GM19023 (cell line): ENCODE measurements around the gene SEPTIN2.
"Not testable (repeated sequence)": the region's sequence is repeated elsewhere in the genome, so short reads cannot be mapped to it uniquely, and the experiment has no call there.

Source experiments
- ATAC-seq: cut with Tn5 transposase; IDR thresholded peaks from one replicate; pipeline ENCODE4 v1.9.1; 2021; ENCODE audit warnings: mild to moderate bottlenecking, moderate library complexity; ENCODE audit not compliant: unreplicated experiment

SEPTIN2 gene

DNA sequence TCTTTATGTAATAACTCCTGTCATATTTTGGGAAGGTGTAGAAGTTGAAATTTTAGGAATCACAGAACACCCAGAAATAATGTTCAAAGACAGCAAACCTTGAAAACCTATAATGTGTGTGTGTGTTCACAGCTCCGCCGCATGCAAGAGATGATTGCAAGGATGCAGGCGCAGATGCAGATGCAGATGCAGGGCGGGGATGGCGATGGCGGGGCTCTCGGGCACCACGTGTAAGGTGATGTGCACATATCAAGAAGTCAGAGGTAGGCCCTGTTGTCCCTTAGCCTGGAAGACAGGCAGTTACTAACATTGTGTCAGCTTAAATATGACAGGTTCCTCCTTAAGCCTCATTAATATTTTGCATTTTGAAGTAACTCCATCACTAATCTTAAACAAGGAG lies 34.2 kb downstream of the SEPTIN2 start:
- no peak for ATAC-seq

DNA sequence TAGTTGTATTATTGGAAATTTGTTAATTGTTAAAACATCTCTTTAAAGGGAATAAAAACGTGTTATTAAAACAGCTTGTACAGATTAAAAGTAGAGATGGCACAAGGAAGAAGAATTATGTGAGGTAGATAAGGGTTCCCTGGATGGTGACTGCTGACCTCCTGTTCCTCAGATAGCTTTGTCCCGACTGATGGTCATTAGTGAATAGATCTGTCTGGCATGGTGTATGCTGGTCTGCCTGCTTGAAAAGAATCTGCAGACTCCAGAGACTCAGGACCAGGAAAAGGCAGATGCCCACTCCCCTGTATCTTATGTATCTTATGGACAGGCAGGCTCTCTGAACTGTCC lies 34.8 kb downstream of the SEPTIN2 start:
- ATAC-seq: no peak

DNA sequence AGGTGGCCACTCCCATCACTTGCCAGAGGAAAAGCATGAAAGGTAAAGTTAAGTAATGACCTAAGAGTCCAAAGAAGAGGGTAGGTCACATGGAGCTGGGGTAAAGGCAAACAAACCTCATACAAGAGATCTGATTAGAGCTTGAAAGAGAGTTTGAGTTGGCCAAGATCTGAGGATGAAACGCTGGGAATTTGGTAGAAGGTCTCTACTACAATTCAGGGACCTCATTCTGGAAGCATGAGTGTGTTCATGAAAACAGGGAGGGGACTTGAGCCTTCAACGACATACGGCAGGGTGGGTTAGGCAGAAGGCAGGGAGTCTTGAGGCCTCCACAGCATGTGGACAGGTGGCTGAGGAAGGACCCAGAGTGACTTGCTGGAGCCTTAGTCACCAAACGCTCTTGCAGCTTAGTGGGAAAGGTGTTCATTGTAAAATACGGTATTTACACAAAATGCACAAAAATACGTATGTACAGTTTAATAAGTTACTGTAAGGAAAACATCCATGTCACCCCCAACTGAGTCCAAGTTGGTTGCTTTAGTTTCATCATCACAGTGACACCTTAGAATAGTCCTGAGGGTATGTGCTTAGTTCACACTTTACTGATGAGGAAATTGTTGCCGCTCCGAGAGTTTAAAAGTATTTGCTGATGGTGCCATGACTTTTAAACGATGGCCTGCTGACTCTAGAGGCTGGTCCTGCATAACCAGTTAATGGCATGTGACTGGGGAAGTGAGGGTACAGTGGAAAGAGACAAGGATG lies 35.3 kb downstream of the SEPTIN2 start:
- ATAC-seq: no peak

DNA sequence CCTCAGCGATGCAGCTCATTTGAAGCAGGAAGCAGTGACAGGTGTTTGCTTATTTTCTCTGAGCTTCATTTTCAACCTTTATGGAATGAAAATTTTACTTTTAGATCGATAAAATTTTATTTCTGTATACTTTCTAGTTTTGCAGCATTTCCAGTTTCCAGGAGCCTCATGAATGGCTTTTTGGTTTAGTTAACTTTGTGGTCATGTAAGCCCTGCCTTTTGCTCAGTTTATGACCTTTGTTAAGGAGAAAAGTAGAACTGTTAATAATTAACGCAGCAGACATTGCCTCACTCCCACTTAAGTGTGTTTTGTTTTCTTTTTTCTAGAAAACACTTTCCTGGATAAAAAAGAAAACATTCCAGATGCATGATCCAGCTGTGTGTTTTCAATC lies 35.9 kb downstream of the SEPTIN2 start:
- ATAC-seq: no peak

DNA sequence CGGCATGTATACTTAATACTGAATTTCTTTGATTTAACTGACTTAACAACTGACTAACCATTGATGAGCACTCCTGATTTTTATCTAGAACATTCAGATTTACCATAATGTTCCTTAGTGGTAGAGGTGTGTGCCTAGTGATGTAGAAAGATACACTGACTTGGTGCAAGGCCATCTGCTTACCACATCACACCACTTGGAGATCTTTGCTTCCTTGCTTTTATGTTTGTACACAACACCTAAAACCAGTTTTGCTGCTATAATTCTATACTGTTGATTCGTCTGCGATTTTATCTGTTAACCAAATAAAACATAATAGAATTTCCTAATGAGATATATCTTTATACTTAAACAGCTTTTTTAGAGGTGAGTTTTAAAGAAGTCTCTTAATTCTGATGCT lies 36.5 kb downstream of the SEPTIN2 start:
- ATAC-seq: no peak

DNA sequence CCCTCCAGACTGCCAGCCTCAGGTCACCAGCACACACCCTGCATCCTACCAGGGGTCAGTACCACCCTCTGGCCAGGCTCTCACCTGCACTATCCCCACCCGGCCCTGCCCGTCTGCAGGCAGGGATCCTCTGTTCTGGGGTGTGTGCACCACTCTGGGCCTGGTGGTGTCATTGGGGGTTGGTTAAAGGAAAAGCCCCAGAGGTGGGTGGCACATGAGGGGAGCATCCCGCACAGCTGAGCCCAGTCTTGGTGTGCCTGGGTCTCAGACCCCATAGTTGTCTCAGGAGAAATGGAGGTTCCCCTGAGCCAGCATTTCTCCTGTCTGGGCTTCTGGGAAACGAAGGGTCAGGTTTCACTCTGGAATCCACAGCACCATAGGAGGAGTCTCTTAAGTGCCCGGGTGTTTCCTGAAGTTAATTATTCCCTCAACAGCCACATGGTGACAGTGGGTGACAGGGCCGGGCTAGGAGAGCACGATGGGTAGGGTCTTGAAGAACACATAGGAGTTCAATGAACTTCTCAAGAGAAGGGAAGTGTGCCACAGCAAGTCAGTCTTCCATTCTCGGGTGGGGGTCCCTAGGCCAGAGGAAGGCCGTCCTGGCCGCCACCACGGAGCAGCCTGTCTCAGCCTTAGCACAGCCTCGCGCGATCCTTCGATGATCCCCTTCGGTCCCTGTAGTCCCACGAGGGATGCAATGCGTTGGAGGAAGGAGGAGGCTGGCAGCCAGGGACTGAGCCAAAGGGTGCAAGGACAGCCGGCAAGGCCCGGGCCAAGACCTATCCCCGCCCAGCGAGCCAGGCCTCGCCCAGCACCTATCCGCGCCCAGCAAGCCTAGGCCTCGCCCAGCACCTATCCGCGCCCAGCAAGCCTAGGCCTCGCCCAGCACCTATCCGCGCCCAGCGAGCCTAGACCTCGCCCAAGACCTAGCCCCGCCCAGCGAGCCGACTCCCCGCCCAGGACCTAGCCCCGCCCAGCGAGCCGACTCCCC lies 39.2 kb downstream of the SEPTIN2 start:
- no peak for ATAC-seq

DNA sequence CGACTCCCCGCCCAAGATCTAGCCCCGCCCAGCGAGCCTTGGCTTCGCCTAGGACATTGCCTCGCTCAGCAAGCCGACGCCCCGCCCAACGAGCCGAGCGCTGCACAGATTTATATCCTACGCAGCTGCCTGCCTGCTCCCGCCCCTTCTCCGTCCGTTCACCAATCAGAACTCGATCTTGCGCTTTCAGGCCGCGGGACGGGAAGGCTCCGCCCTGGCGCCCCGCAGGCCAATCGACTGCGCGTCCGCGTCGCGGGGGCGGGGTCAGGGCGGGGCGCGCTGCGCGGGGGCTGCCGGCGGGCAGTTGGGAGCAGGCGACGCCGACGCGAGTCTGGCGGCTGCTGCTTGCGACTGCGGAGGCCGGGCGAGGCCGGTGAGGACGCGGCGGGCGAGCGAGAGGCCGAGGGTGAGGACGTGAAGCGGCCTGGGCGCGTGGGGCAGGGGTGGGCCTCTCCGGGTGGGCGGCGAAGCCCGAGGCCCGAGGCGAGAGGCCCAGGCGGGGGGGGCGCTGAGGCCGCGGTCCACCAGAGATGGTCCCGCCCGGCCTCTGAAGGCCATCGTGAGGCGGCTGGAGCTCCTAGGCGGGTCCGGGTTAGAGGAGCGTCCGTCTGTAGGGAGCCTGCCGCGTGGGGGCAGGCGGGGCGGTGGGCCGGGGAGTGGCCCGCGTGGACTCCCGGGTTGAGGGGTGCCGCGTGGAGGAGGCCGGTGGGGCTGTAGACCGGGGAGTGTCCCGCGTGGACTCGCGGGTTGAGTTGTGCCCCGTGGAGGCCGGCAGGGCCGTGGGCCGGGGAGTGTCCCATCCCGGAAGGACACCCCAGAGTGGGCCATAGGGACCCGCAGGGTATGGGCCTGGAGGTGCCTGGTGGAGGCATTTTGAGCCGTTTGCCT lies 40.5 kb downstream of the SEPTIN2 start, which contains the start of gene FARP2:
FARP2 (plus strand) TSS at position 303 of the 888 bp plus-strand sequence. CDS start 16,823 bp downstream, outside the sequence.
- peak; percentile 83 for ATAC-seq

DNA sequence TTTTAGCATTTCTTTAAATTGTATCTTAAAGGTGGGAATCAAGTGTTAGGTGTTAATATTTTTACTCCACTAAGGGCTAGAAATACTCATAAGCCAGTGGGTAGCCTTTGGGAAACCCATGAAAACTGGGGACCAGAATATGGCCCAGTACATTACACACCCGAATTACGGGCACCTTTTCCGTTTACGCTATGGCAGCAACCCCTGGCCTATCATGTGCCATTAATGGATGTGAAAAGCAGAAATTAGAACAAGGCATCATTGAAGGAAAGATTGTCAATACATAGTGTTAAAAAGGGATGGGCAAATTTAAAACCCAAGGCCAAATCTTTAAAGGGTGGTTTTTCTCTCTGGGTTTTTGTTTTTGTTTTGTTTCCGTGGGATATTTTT lies 41.1 kb downstream of the SEPTIN2 start:
- no peak for ATAC-seq

DNA sequence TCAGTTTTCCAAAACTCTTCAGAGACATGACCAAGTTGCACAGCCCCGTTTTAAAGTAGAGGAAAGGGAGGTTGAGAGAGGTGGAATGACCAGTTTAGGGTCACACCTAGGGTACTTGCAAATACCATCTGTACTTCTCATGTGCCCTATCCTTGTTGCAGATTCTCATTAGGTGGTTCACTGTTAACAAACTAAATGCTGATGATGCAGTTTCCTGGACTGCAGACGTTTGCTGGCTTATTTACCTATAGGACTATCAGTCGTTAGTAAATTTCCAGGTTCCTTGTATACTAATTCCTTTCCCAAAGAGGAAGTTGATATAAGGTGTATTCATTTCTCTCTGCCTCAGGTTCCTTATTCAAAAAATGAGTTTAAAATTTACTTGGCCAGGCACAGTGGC lies 41.8 kb downstream of the SEPTIN2 start:
- ATAC-seq: no peak

DNA sequence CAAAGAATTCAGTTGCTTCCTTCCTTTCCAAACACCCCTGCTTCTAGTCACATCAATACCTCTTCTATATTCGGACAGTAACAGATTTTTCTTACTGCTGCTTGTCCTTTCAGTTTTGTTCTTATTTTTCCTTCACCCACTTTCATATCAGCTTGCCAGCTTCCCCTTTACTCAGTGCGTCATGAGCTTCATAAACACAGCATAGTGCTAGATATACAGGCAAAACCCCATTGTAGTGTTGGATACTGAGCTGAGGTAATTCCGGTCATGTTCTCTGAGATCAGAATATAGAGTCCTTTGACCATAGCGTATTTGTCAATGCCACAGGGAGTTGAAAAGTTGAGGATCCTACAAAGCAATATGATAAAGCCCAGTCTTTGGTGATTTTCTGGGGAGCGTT lies 42.7 kb downstream of the SEPTIN2 start:
- no peak for ATAC-seq

DNA sequence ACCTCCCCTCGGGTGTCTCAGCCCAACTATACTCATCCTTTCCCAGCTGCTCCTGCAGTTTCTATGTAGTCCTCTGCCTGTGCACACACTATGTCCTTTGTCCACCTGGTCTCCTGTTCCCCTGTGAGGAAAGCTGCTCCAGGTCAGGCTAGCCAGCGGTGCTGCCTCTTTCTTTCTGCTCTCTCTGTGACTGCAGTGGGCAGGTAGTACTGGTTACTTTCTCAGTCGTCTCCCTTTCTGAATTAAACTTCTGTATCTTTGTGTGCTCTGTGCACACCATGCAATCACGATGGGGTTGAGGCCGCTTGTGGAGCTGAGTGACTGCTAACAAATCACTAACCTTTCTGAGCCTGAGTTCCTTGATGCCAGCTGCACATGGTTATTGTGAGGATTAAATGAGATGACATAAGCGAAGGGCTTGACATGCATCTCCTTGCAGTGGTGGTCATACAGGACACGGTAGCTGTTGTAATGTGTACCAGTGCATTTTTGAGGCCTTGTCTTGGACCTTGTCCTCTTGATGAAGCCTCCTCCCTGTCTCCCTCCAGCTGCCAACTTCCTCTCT lies 43.8 kb downstream of the SEPTIN2 start:
- ATAC-seq: no peak

DNA sequence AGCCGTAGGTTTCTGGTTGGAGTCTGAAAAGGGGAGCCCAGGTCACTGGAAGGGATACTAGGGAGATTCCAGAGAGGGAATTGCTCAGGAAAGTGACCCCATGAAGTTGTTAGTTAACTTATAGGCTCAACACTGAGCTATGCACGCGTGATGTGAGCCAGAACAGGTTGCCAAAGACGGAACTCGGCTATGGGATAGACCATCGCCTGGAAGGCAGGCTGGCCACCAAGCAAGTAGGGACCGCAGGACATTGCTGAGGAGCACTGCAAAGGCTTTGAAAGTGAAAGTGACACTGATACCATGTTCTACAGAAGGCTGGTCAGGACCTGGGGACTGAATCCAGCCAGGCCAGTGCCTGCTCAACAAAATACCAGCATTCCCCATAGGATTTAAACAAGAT lies 47.7 kb downstream of the SEPTIN2 start:
- ATAC-seq: no peak

DNA sequence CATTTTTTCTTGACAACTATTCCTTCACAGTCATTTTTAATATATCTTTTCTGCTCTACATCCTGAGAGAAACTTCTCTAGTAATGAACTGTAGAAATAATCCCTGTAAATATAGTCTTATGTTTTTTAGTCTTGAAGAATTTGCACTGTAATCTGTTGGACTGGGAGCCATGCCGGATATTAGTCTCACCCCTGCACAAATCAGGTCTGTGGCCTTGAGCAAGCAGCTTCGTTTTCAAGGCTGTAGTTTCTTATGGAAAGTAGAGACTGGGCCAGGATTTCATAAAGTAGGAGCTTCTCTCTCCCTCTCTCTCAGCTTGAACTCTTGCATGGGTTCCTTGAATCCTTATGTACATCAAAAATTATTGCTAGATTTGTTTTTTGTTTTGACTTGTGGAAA lies 49.1 kb downstream of the SEPTIN2 start:
- ATAC-seq: no peak

DNA sequence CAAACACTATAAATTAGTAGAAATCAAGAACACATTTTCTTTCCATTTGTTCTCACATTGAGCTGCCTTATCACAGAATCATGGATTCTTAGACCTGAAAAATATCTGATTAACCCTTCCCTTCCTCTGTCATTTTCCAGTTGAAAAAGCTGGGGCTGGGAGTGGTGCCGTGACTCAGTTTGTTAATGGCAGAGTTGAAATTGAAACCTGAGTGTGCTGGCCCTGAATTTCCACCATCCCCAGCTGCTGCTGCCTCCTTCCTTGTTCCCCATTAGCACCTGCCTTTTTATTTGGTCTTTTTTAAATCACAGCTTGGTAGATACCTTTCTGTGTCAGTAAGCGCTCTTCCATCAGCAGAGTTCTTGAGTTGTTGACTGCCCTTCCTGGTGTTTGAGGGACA lies 51.0 kb downstream of the SEPTIN2 start:
- no peak for ATAC-seq

DNA sequence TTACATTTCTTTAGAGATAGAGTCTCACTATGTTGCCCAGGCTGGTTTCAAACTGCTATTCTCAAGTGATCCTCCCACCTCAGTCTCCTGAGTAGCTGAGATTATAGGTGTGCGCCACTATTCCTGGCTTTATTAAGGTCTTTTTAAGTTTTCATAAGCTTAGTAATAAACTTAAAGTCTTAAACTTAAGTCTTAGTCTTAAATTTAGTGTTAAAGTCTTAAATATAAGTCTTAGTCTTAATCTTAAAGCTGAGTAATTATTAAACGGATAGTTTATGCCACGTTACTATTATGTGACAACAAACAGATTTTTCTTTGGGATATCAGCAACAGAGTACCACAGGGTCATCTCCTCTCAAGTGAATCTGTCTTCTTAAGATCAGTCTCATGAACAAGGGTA lies 52.9 kb downstream of the SEPTIN2 start:
- ATAC-seq: no peak

DNA sequence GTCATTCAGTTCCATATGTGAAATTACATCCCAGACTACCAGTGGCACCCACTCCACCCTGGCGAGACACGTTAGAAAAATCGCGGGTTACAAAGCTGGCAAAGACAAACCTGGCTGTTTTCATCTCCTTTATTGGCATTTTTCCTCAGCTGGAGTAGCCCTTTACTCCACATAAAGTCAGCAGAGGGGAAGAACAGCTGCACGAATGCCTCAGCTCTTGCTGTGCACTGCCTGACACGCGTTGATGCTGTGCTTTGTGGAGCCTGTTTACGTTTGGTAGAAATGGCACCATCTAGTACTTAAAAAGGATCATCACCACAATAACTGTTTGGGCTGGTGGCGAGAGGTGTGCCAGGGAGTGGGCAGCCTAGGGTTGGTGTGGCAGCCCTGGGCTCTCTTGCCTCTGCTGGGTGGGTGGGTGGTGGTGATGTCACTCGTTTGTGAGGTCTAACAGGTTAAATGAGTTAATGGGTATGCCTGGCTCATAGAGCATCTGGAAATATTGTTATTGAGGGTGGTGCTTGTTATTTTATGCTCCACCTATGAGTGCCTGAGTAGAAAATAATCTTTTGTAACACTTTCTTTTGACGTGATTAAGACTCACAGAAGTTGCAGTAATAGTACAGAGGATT lies 56.8 kb downstream of the SEPTIN2 start:
- ATAC-seq: no peak

DNA sequence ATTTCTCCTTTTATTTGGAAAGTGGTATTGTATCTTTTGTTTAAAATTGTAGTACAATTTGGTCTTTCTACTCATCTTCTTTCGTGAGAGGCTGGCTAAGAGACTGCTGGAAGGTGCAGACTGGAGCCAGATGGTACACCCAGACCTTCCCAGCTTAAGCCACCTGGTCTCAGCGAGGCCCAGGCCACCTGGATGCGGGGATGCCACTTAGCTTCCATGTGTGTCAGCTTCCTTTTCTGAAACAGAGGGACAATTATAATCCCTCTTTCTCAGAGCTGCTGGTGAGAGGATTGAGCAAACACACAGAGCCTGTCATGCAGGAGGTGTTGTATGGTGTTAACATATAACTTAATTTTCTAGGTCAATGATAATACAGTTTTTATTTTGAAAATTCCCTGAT lies 57.7 kb downstream of the SEPTIN2 start:
- ATAC-seq: no peak

DNA sequence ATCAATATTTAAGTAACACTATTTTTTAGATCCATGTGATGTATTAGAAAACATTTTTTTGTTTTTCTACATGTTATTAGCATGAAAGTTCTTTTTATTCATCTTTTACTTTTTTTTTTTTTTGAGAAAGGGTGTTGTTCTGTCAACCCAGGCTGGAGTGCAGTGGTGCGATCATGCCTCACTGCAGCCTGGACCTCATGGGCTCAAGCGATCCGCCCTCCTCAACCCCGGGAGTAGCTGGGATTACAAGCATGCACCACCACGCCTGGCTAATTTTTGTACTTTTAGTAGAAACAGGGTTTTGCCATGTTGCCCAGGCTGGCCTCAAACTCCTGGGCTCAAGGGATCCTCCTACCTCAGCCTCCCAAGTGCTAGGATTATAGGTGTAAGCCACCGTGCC lies 58.2 kb downstream of the SEPTIN2 start:
- not testable (repeated sequence) for ATAC-seq

DNA sequence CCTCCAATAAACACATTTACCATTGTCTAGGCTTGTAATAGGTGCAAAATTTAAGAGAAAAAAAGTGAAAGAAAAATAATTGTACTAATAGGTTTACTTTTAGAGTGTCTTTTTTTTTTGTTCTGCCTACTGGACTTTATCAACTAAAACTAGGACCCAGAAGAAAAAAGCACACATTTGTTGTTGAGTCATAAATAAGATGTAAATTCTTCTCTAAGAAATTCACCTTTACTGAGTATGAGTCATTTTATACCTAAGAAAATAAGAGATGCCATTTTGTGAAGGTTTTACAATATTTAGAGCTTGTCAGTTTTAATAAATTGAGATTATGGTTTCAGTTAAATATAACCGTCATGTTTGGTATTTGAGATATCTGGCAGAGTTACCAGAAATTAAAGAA lies 59.6 kb downstream of the SEPTIN2 start:
- ATAC-seq: no peak

DNA sequence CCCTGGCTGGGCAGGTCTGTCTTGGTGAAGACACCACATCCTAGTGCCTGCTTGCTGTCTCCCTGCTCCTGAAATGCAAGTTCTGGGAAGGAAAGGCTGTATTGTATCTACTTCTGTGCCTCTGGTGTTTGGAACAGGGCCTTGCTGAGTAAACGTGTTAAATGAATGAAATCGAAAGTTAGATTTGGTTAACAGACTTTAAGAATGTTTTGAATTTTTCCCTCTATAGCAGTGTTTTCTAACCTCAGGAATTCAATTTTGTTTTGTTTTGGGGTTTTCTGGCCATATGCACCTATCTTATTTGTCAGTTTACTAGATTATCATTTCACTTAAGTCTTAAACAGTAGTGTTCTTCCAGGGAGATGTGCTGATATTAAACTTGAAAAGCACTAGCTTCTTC lies 61.1 kb downstream of the SEPTIN2 start:
- ATAC-seq: no peak
